HG02588 (cell line): Measurements from ENCODE around the gene RNF128.
A peak's percentile ranks its signal among the peaks of the same experiment; 100 is the strongest.
"Not testable (repeated sequence)": the region's sequence is repeated elsewhere in the genome, so short reads cannot be mapped to it uniquely, and the experiment has no call there.

Experiments
- ATAC-seq: cut with Tn5 transposase; IDR thresholded peaks from one replicate; pipeline ENCODE4 v1.9.1; 2021; ENCODE audit warnings: mild to moderate bottlenecking, moderate library complexity; ENCODE audit not compliant: unreplicated experiment

RNF128 gene

DNA sequence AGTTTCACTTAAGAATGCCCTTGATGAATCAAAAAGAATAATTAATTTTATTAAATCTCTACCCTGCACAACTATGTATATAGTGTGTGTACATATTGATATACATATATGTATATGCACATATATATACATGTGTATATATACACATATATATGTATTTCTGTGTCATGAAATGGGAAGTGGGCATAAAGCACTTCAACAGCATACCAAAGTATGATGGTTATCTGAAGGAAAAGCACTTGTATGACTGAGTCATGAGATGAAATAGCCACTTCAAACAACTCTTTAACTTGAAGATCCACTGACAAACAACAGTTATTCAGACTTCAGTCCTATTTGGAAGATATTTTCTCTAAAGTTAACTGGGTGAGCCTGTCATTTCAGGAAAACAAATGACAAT lies 16.3 kb downstream of the RNF128 start:
- no peak for ATAC-seq

DNA sequence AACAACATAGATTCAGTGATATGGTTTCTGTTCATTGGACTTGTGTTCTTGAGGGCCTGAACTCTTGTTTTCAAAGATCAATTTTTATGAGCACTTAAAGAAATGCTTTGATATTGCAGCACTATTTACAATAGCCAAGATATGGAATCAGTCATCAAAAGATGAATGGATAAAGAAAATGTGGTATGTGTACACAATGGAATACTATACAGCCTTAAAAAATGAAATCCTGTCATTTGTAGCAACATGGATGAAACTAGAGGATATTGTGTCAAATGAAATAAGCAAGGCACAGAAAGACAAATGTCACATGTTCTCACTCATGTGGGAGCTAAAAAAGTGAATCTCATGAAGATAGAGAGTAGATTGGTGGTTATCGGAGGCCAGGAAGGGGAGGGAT lies 21.9 kb downstream of the RNF128 start:
- no peak for ATAC-seq

DNA sequence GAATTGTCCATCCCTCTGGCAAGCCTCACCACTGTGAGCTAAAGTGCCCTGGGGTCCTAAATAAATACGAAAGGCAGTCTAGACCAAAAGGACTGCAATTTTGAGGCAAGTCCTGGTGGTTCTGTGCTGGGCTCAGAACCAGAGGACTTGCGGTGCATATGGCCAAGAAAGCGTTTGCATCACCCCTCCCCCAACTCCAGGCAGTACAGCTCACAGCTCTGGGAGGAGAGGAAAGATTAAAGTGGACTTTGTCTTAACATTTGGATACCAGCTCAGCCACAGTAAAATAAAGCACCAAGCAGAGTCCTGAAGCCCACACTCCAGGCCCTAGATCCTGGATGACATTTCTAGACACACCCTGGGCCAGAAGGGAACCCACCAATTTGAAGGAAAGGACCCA lies 24.9 kb downstream of the RNF128 start:
- no peak for ATAC-seq

DNA sequence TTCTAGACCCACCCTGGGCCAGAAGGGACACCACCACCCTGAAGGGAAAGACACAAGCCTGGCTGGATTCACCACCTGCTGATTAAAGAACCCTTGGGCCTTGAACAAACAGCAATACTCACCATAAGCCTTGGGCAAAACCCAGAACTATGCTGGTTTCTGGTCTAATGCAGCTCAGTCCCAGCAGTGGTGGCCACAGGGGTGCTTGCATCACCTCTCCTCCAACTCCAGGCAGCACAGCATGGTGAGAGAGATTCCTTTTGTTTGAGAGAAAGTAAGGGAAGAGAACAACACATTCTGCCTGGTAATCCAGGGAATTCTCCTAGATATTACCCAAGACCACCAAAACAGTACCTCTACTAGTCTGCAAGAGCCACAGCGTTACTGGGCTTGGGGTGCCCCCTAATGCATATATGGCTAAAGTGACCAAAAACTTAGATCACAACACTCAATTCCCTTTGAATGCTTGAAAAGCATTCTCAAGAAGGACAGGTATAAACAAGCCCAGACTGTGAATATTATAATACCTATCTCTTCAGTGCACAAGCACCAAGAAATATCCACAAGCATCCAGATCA lies 25.7 kb downstream of the RNF128 start:
- ATAC-seq: no peak

DNA sequence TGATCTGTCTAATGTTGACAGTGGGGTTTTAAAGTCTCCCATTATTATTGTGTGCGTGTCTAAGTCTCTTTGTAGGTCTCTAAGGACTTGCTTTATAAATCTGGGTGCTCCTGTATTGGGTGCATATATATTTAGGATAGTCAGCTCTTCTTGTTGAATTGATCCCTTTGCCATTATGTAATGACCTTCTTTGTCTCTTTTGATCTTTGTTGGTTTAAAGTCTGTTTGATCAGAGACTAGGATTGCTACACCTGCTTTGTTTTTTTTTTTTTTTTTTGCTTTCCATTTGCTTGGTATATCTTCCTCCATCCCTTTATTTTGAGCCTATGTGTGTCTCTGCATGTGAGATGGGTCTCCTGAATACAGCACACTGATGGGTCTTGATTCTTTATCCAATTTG lies 42.8 kb downstream of the RNF128 start:
- not testable (repeated sequence) for ATAC-seq

DNA sequence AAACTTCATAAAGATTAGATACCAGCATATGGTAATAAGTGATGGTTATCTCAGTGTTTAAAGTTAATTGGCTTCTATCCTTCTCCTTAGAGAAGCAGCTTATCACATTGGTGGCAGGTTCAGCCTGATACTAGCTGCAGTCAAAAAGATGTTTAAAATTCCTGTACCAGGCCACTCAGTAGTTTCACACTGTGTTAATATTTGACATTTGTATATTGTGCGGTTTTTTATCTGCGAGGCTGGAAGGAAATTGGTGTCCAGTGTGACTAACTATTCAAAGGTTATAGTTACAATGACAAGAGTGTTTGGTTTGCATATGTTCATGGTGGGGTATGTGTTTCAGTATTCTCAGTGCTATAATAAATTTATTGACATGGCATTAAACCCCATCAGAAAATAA lies 48.5 kb downstream of the RNF128 start:
- no peak for ATAC-seq

DNA sequence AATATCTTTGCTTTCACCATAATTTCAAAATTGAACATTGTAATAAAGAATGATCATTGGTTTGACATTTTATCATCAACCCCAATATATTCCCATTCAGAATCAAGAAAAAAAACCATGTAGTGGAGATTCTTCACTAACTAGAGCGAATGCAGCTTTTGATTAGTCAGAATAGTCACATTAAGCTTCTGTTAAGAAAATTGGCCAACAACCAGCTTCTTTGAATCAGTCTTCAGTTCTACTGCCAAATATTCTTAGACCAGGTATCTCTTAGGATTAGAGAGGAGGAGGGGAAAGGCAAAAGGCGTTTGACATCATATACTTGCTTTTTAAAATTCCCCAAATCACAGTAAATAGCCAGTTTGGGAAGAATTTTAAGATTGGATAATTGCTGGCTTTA lies 53.8 kb downstream of the RNF128 start:
- ATAC-seq: no peak

DNA sequence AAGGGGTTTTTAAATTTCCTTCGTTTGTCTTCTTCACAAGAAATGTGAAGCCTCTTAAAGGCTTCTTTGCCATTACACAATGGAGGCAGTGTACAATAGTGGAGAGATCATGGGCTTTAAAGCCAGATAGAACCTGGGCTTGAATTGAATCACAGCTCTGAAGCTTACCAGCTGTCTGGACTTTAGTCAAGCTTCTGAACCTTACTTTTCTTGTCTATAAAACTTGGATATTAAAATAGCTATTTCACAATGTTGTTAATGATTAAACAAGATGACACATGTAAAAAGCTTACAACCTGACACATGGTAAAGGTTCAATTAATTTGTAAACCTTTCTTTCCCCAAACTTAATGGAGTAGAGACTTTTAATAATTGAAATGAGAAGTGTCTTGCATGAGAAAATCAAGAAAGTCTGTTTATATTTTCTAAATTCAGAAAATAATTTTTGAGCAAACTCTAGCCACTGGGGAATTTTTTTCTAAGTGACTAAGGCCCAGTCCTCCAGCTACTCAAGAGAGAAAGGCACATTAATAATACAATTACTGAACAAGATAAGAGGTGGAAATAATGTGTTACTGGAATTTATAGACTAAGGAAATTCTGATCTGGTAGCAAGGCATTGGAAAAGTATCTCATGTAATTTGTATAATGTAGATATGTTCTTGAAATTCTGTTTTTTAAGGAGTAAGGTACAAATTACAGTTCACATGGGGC lies 54.3 kb downstream of the RNF128 start:
- ATAC-seq: no peak

DNA sequence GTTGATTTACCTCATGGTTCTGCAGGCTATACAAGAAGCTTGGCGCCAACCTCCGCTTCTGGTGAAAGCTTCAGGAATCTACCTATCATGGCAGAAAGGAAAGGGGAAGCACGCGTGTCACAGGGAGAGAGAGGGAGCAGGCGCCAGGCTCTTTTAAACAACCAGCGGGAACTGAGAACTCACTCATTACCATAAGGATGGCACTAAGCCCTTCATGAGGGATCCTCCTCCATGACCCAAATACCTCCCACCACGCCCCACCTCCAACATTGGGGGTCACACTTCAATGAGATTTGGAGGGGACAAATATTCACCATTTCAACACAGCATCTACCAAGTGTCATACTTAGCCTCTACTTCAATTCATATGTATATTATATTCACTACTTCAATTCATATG lies 57.2 kb downstream of the RNF128 start:
- no peak for ATAC-seq

DNA sequence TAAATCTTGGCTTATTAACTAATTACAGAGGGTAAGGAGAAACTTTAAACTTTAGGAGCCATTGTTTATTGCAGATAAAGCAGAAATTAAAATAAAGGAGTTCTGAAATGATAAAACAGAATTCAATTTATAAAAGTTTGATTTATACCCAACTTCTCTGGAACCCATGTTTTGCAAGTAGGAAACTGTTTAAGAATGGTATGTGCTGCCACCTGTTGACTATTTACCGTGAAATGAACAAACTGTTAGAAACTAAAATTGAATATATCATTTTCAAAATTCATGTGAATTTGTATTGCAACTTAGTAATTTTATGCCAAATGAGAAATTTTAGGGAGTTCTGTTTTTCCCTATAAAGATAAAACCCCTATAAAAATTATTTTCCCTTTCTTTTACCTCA lies 65.0 kb downstream of the RNF128 start:
- no peak for ATAC-seq

DNA sequence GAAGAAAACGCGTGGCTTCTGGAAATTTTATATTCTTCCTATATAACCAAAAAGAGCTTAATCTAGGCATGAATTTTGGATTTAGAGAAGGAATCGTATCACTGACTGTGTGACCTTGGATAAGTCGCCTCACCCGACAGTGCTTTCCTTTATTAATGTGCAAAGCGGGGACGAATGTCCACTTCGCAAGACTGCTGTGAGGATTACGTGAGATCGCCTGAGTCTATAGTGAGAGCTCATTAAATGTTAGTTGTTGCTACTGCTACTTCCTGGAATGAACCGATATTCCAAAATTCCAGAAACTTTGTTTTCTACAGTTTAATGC lies 75.5 kb downstream of the RNF128 start:
- peak; percentile 16 for ATAC-seq

DNA sequence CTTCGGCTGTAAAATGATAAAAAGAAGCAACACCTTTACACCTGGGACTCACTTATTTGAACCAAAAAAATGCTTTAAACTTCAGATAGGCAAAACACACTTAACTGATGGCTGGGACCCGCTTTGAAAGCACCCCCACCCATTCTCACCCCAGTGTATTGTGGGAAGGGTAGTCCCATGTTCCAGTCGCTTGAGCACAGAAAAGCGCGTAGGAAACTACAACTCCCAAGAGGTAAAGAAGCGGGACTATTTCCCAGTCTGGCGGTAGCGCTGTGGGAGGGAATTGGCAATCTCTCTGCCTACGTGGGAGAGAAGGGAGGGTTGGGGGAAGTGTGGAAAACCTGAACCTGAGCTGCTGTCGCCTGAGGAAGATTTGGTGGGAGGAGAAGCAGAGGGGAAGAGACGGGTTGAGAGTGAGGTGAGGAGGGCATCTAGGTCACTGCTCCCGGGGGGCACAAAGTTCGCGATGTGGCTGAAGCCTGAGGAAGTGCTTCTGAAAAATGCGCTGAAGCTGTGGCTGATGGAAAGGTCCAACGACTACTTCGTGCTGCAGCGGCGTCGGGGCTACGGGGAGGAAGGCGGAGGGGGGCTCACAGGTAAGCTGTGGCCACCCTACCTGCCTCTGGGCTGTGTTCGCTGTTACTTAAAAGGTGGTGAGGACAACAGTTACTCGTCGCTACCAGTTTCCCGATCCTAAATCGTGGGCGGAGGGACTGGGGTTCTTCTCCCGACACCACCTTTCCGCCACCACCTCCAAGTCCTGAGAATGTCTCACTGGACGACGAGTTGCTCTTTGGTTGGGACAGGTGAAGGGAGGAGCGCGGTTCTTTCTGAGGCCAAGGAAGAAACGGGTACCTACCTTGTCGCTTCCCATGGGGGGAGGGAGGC lies 76.1 kb downstream of the RNF128 start, which contains the start of gene TBC1D8B:
Gene TBC1D8B, plus strand, starts transcription at position 286 of the 888 bp plus-strand sequence. Its CDS starts 181 bp downstream, at position 467.
- ATAC-seq: peak; percentile 97

DNA sequence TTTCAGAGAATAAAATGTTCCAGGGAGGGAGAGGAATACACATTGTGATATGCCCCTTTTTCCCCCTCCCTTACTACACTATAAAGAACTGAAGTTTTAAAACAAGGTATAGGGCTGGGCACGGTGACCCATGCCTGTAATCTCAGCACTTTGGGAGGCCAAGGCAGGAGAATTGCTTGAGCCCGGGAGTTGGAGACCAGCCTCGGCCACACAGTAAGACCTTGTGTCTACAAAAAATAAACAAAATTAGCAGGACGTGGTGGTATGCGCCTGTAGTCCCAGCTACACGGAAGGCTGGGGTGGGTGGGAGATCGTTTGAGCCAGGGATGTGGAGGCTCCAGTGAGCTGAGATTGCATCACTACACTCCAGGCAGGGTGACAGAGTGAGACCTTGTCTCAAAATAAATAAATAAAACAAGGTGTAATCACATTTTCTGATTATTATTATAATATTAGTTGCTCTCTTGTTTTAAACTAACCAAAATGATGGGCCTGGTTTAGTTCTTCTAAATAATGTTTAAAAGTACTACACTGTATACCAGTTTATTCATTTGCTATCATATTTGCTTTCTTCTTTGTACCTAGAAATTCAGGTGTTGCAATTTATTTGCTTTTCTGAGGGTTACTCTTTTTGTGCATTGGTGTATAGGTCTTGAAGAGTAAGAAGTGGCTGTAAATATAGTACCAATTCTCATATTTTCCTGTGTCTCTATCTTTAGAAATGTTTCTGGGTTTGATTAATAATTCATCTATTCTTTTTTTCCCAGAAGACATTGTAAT lies 84.8 kb downstream of the RNF128 start:
- ATAC-seq: no peak

DNA sequence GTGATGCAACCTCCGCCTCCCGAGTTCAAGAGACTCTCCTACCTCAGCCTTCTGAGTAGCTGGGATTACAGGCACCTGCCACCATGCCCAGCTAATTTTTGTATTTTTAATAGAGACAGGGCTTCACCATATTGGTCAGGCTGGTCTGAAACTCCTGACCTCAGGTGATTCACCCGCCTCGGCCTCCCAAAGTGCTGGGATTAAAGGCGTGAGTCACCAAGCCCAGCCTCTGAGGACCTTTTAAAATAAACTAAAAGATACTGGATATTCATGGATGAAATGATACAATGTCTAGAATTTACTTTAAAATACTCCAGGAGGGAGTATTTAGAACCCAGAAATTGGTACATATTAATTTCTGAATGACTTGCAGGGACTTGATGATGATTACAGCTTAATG lies 86.4 kb downstream of the RNF128 start:
- not testable (repeated sequence) for ATAC-seq

DNA sequence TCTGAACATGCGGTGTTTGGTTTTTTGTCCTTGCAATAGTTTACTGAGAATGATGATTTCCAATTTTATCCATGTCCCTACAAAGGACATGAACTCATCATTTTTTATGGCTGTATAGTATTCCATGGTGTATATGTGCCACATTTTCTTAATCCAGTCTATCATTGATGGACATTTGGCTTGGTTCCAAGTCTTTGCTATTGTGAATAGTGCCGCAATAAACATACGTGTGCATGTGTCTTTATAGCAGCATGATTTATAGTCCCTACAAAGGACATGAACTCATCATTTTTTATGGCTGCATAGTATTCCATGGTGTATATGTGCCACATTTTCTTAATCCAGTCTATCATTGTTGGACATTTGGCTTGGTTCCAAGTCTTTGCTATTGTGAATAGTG lies 87.6 kb downstream of the RNF128 start:
- ATAC-seq: not testable (repeated sequence)
